Measurements from ENCODE around the gene COMMD3.
"Not testable (repeated sequence)": the region's sequence is repeated elsewhere in the genome, so short reads cannot be mapped to it uniquely, and the experiment has no call there.

Gene COMMD3

GRCh38 chr10:22316286-22317075, at the start of gene COMMD3:
Gene COMMD3, plus strand, starts transcription at chr10:22316388. Its CDS starts 30 bp downstream, at chr10:22316418.
- in situ Hi-C loops (cut with HindIII; ENCODE audit: low pct_ligation_motif_present, low pct_unique_long_range_greater_than_20kb, low sequenced_read_pairs), result no loop called here
- peak; percentile 81 for DNase-seq

- DNase-seq, result no peak
These were observed 47.7 kb upstream of the COMMD3 start for GRCh38 chr10:22268503-22268902.

GRCh38 chr10:22271786-22272185, 44.4 kb upstream of the COMMD3 start:
- in situ Hi-C loops (cut with HindIII; ENCODE audit: low pct_ligation_motif_present, low pct_unique_long_range_greater_than_20kb, low sequenced_read_pairs), result no loop called here
- no peak for DNase-seq

More at GRCh38 chr10:22268503-22268902, 47.7 kb upstream of the COMMD3 start:
- in situ Hi-C loops (cut with HindIII; ENCODE audit: low pct_ligation_motif_present, low pct_unique_long_range_greater_than_20kb, low sequenced_read_pairs), result no loop called here

- in situ Hi-C loops (cut with HindIII; ENCODE audit: low pct_ligation_motif_present, low pct_unique_long_range_greater_than_20kb, low sequenced_read_pairs), result no loop called here
These were observed 37.8 kb upstream of the COMMD3 start for GRCh38 chr10:22278441-22278782.

GRCh38 chr10:22280078-22280477, 36.1 kb upstream of the COMMD3 start:
- in situ Hi-C loops (cut with HindIII; ENCODE audit: low pct_ligation_motif_present, low pct_unique_long_range_greater_than_20kb, low sequenced_read_pairs), result no loop called here
- no peak for DNase-seq

More at GRCh38 chr10:22278441-22278782, 37.8 kb upstream of the COMMD3 start:
- DNase-seq, result no peak

GRCh38 chr10:22285130-22285529, 31.1 kb upstream of the COMMD3 start:
- no peak for DNase-seq
- in situ Hi-C loops (cut with HindIII; ENCODE audit: low pct_ligation_motif_present, low pct_unique_long_range_greater_than_20kb, low sequenced_read_pairs), result no loop called here

- DNase-seq, result no peak
- in situ Hi-C loops (cut with HindIII; ENCODE audit: low pct_ligation_motif_present, low pct_unique_long_range_greater_than_20kb, low sequenced_read_pairs), result no loop called here
These were observed 22.3 kb upstream of the COMMD3 start for GRCh38 chr10:22293747-22294404.

GRCh38 chr10:22294694-22295093, 21.5 kb upstream of the COMMD3 start:
- in situ Hi-C loops (cut with HindIII; ENCODE audit: low pct_ligation_motif_present, low pct_unique_long_range_greater_than_20kb, low sequenced_read_pairs), result no loop called here
- DNase-seq, result no peak

GRCh38 chr10:22301193-22301592, 15.0 kb upstream of the COMMD3 start:
- no peak for DNase-seq

GRCh38 chr10:22303461-22303860, 12.7 kb upstream of the COMMD3 start:
- in situ Hi-C loops (cut with HindIII; ENCODE audit: low pct_ligation_motif_present, low pct_unique_long_range_greater_than_20kb, low sequenced_read_pairs), result no loop called here
- DNase-seq, result no peak

More at GRCh38 chr10:22301193-22301592, 15.0 kb upstream of the COMMD3 start:
- in situ Hi-C loops (cut with HindIII; ENCODE audit: low pct_ligation_motif_present, low pct_unique_long_range_greater_than_20kb, low sequenced_read_pairs), result no loop called here

- in situ Hi-C loops (cut with HindIII; ENCODE audit: low pct_ligation_motif_present, low pct_unique_long_range_greater_than_20kb, low sequenced_read_pairs), result no loop called here
- DNase-seq, result no peak
These were observed 10.5 kb upstream of the COMMD3 start for GRCh38 chr10:22305721-22306120.

- DNase-seq, result no peak
- in situ Hi-C loops (cut with HindIII; ENCODE audit: low pct_ligation_motif_present, low pct_unique_long_range_greater_than_20kb, low sequenced_read_pairs), result no loop called here
These were observed 7.8 kb upstream of the COMMD3 start for GRCh38 chr10:22308390-22308789.

- in situ Hi-C loops (cut with HindIII; ENCODE audit: low pct_ligation_motif_present, low pct_unique_long_range_greater_than_20kb, low sequenced_read_pairs), result no loop called here
- DNase-seq, result no peak
These were observed 6.8 kb upstream of the COMMD3 start for GRCh38 chr10:22309180-22310000.

- DNase-seq; in situ Hi-C loops (cut with HindIII; ENCODE audit: low pct_ligation_motif_present, low pct_unique_long_range_greater_than_20kb, low sequenced_read_pairs): not testable (repeated sequence)
These were observed 6.2 kb upstream of the COMMD3 start for GRCh38 chr10:22310012-22310411.

- no peak for DNase-seq
- in situ Hi-C loops (cut with HindIII; ENCODE audit: low pct_ligation_motif_present, low pct_unique_long_range_greater_than_20kb, low sequenced_read_pairs), result no loop called here
These were observed 5.3 kb upstream of the COMMD3 start for GRCh38 chr10:22310928-22311327.

GRCh38 chr10:22314852-22315251, 1.3 kb upstream of the COMMD3 start:
- in situ Hi-C loops (cut with HindIII; ENCODE audit: low pct_ligation_motif_present, low pct_unique_long_range_greater_than_20kb, low sequenced_read_pairs), result no loop called here
- DNase-seq, result no peak

- in situ Hi-C loops (cut with HindIII; ENCODE audit: low pct_ligation_motif_present, low pct_unique_long_range_greater_than_20kb, low sequenced_read_pairs), result no loop called here
- DNase-seq, result peak; percentile 8
These were observed 518 bp upstream of the COMMD3 start for GRCh38 chr10:22315455-22316285.

GRCh38 chr10:22317076-22317370, 835 bp downstream of the COMMD3 start:
- DNase-seq, result no peak
- in situ Hi-C loops (cut with HindIII; ENCODE audit: low pct_ligation_motif_present, low pct_unique_long_range_greater_than_20kb, low sequenced_read_pairs), result no loop called here
